ENCODE results near the gene ERBB2. TPM values are rescaled to one million over a fixed set of nuclear protein-coding genes. Genes with fewer than 3 reads are reported as not detected.
"Not testable (repeated sequence)": the region's sequence is repeated elsewhere in the genome, so short reads cannot be mapped to it uniquely, and the experiment has no call there.

ERBB2 gene
- total and polyA plus RNA-seq, 2 of the 13 experiments (the other 11 are each of a cell fraction or from before 2014, with no cell fraction given) = 57.7 to 64.1 TPM

- TF ChIP-seq ZGPAT (CRISPR knock-in tag; IDR thresholded peaks at IDR 0.05) = 0 out of 2 replicates have a peak, but pooled peaks have one; percentile 13
- TF ChIP-seq TIGD3 (CRISPR knock-in tag; IDR thresholded peaks at IDR 0.05; ENCODE audit: borderline replicate concordance) = no peak
- 0 out of 2 replicates have a peak, but pooled peaks have one; percentile 27 for TF ChIP-seq ZNF800 (CRISPR knock-in tag; IDR thresholded peaks at IDR 0.05)
Measured at GRCh38 chr17:39747745-39748144, 47.9 kb downstream of the ERBB2 start (continued).

GRCh38 chr17:39748444-39749034 is 48.7 kb downstream of the ERBB2 start:
- H3K9ac ChIP-seq (ENCODE audit: insufficient read depth, low read depth, low read length); intact Hi-C loops (cut with micrococcal nuclease; ENCODE audit: unreplicated experiment); H3K4me3 ChIP-seq (replicated peaks in 1 of 3; ENCODE audit: insufficient read depth in 1 of 3, low read depth in 2 of 3, low read length in 3 of 3); DNase-seq (ENCODE audit: low spot score); H4K20me1 ChIP-seq (ENCODE audit: insufficient read depth, low read length); ATAC-seq; H3K79me2 ChIP-seq (ENCODE audit: insufficient read depth, low read length); H3K4me2 ChIP-seq (ENCODE audit: low read depth, low read length); FAIRE-seq; in situ Hi-C loops (cut with HindIII; ENCODE audit: extremely low pct_ligation_motif_present, low pct_unique_long_range_greater_than_20kb); H2AFZ ChIP-seq (ENCODE audit: low read length); BruUV-seq (replicated peaks); H3K27me3 ChIP-seq (ENCODE audit: control insufficient read depth in 1 of 2, insufficient read depth in 2 of 2, low read length in 2 of 2); H3K9me3 ChIP-seq (ENCODE audit: low read length): not testable (repeated sequence)
- CTCF ChIA-PET (ENCODE audit: low intra/inter-chr PET ratio, low total read pairs) = interaction anchor here (1.3 kb wide), 1 partner anchor 127 kb away, joined by 4 read pairs; no protein-coding TSS in a partner anchor
- Histone ChIP-seq H3K36me3 (replicated peaks in 1 of 2; ENCODE audit: control insufficient read depth in 1 of 2, insufficient read depth in 2 of 2, low read length in 2 of 2) (peaks cover 28 to 34% of the 10 kb centered on the region in 2 experiments), H3K4me1 (ENCODE audit: insufficient read depth, low read length) (peaks cover 55% of the 10 kb centered on the region), H3K27ac (ENCODE audit: extremely low read length, insufficient read depth, low read length) (peak overlapping the region; percentile 16)
- 89% methylated on average over 8 of the region's 8 CpGs for WGBS (ENCODE audit: low lambda C conversion rate)
- POLR2A ChIA-PET = interaction anchor here (2.5 to 5.2 kb wide), 4 partner anchors 9 to 61 kb away, joined by 7 to 79 read pairs (median 28); partner anchors contain the start of gene PGAP3
- TF ChIP-seq ZNF501 (CRISPR knock-in tag; IDR thresholded peaks at IDR 0.05) (0 out of 2 replicates have a peak, but pooled peaks have one; percentile 37), HIC2 (CRISPR knock-in tag; IDR thresholded peaks at IDR 0.05; ENCODE audit: low read depth) (peak; percentile 29; the same call in 1 of the 2 replicates), ZNF460 (CRISPR knock-in tag; IDR thresholded peaks at IDR 0.05; ENCODE audit: borderline replicate concordance) (peak; percentile 56; the same call in 1 of the 2 replicates), RARA (CRISPR knock-in tag; IDR thresholded peaks at IDR 0.05) (peak; percentile 80), CEBPG (CRISPR knock-in tag; IDR thresholded peaks at IDR 0.05) (peak; percentile 59; the same call in 1 of the 2 replicates), ZNF331 (CRISPR knock-in tag; IDR thresholded peaks at IDR 0.05) (peak; percentile 27; the same call in 1 of the 2 replicates), POLR2G (IDR thresholded peaks at IDR 0.05; ENCODE audit: low read depth, low read length) (peak; percentile 37; the same call in 1 of the 2 replicates), NR2C2 (CRISPR knock-in tag; IDR thresholded peaks at IDR 0.05; ENCODE audit: borderline replicate concordance) (0 out of 2 replicates have a peak, but pooled peaks have one; percentile 23), RXRA (CRISPR knock-in tag; IDR thresholded peaks at IDR 0.05) (peak; percentile 53; the same call in 1 of the 2 replicates), ZMYM2 (CRISPR knock-in tag; IDR thresholded peaks at IDR 0.05) (0 out of 2 replicates have a peak, but pooled peaks have one; percentile 24), NR2F6 (IDR thresholded peaks at IDR 0.05) (peak; percentile 56), NR2F6 (CRISPR knock-in tag; IDR thresholded peaks at IDR 0.05) (peak; percentile 70), ZNF430 (CRISPR knock-in tag; IDR thresholded peaks at IDR 0.05) (0 out of 2 replicates have a peak, but pooled peaks have one; percentile 30)
